K562 (cell line): ENCODE results near the gene UBASH3A. TPM values are rescaled to one million over a fixed set of nuclear protein-coding genes. Genes with fewer than 3 reads are reported as not detected.

Experiments
- ATAC-seq: fragments of 200-7000 bp; cut with Tn5 transposase; 3 replicates; pipeline ENCODE4 v1.9.1; 2020; ENCODE audit warnings: moderate library complexity
- BruUV-seq: library from RNA; stranded (reverse); fragments of 400-500 nt; replicated peaks from 2 replicates; lab custom pipeline; 2021; lab: Mats Ljungman, UMichigan
- CTCF ChIA-PET: fragments of 300-600 bp; formaldehyde crosslinking; extraction: SDS; loops from one replicate; lab custom pipeline; 2021; ENCODE audit warnings: low intra/inter-chr PET ratio; lab: Yijun Ruan, JAX
- POLR2A ChIA-PET: fragments of 300-600, 350-650 bp; sonication (Branson Sonifier 250); formaldehyde crosslinking; extraction: SDS; loops from one replicate; lab custom pipeline; 2021; ENCODE audit warnings: antibody characterized with exemption, inconsistent platforms; lab: Yijun Ruan, JAX
- DNase-seq, 4 experiments: peaks; one replicate each; pipeline versions ENCODE4 v3.0.0 to v3.0.0-alpha.2; 2011 to 2018; ENCODE audit warnings: low spot score in 3 of 4, mixed read lengths in 3 of 4; ENCODE audit errors: extremely low read depth in 1 of 4
- FAIRE-seq: peaks from 2 replicates; lab custom pipeline; 2011; peaks lifted over from hg19 to GRCh38; lab: Jason Lieb, UNC
- H2AFZ ChIP-seq: 2 replicates; pipeline ENCODE4 v1.6.0; 2011; ENCODE audit warnings: low read depth, low read length, control low read depth, inconsistent platforms
- H3K27ac ChIP-seq: fragments of 200-600 bp; 3 replicates; pipeline ENCODE4 v1.8.0; 2011; ENCODE audit warnings: low read depth, mild to moderate bottlenecking, control low read depth, inconsistent platforms, low read length, moderate library complexity, mixed read lengths; ENCODE audit errors: extremely low read depth
- H3K27me3 ChIP-seq, 2 experiments: fragments of 300-600 bp in 1 of 2; 2 replicates in 1 of 2; 3 replicates in 1 of 2; pipeline versions ENCODE4 v1.6.0 to v1.8.0; 2011; ENCODE audit warnings: inconsistent platforms in 2 of 2, low read length in 2 of 2, mild to moderate bottlenecking in 1 of 2, mixed read lengths in 1 of 2, moderate library complexity in 1 of 2; ENCODE audit not compliant: control insufficient read depth in 2 of 2, insufficient read depth in 2 of 2
- H3K36me3 ChIP-seq: fragments of 300-600 bp; 3 replicates; pipeline ENCODE4 v1.8.0; 2011; ENCODE audit warnings: mild to moderate bottlenecking, low read length, inconsistent platforms; ENCODE audit not compliant: control insufficient read depth, insufficient read depth
- H3K4me1 ChIP-seq, 2 experiments: fragments of 200-600 bp in 1 of 2; replicated peaks in 1 of 2; 2 replicates in 1 of 2; 3 replicates in 1 of 2; pipeline versions ENCODE4 v1.5.1 to v1.8.0; 2011; ENCODE audit warnings: inconsistent platforms in 2 of 2, low read length in 2 of 2, mild to moderate bottlenecking in 1 of 2, mixed read lengths in 1 of 2, moderate library complexity in 1 of 2; ENCODE audit not compliant: control insufficient read depth in 2 of 2, insufficient read depth in 2 of 2
- H3K4me2 ChIP-seq: 2 replicates; pipeline ENCODE4 v1.6.1; 2011; ENCODE audit warnings: low read length, control low read depth, inconsistent platforms, mixed read lengths; ENCODE audit not compliant: insufficient read depth
- H3K4me3 ChIP-seq: fragments of 200-600 bp; sonication (generic), shearing (Covaris generic); 2 replicates; pipeline ENCODE4 v1.5.1; 2016; ENCODE audit warnings: control low read depth, inconsistent platforms
- H3K79me2 ChIP-seq: fragments of 200-600 bp; 3 replicates; pipeline ENCODE4 v1.8.0; 2011; ENCODE audit warnings: low read length, inconsistent platforms; ENCODE audit not compliant: control insufficient read depth, insufficient read depth
- H3K9ac ChIP-seq, 2 experiments: 2 replicates each; pipeline versions ENCODE4 v1.6.0 to v1.6.1; 2011; ENCODE audit warnings: low read depth in 2 of 2, low read length in 2 of 2, control low read depth in 1 of 2, inconsistent platforms in 1 of 2, mild to moderate bottlenecking in 1 of 2, mixed read lengths in 1 of 2; ENCODE audit not compliant: insufficient read depth in 1 of 2
- H3K9me1 ChIP-seq: one replicate; pipeline ENCODE4 v1.6.0; 2011; ENCODE audit warnings: inconsistent platforms, mild to moderate bottlenecking, low read length, moderate library complexity; ENCODE audit not compliant: control insufficient read depth, insufficient read depth
- H3K9me3 ChIP-seq: replicated peaks from 2 replicates; pipeline ENCODE4 v1.5.1; 2011; ENCODE audit warnings: low read depth, low read length, inconsistent platforms; ENCODE audit not compliant: control insufficient read depth, insufficient read depth
- H4K20me1 ChIP-seq: replicated peaks from 2 replicates; pipeline ENCODE4 v1.6.1; 2011; ENCODE audit warnings: low read length, inconsistent platforms, mixed read lengths; ENCODE audit not compliant: control insufficient read depth, insufficient read depth
- ELF2 ChIP-seq: fragments of 250-450 bp; sonication (Bioruptor Pico); IDR thresholded peaks from 2 replicates; pipeline ENCODE4 v1.5.0; 2021; ENCODE audit warnings: mild to moderate bottlenecking
- JUN ChIP-seq, 2 experiments: sonication (generic) in 1 of 2; formaldehyde crosslinking in 1 of 2; IDR thresholded peaks; 2 replicates each; pipeline versions ENCODE4 v1.6.1 to v1.8.0; 2012 to 2022; ENCODE audit warnings: borderline replicate concordance in 2 of 2, mild to moderate bottlenecking in 2 of 2, improper control_type of control experiment in 1 of 2, low read depth in 1 of 2, low read length in 1 of 2, missing genetic modification reagents in 1 of 2
- JUND ChIP-seq, 2 experiments: IDR thresholded peaks; 2 replicates in 1 of 2; 3 replicates in 1 of 2; pipeline ENCODE4 v1.6.1; 2011; ENCODE audit warnings: borderline replicate concordance in 2 of 2, low read depth in 2 of 2, low read length in 2 of 2, improper control_type of control experiment in 1 of 2, missing biosample characterization in 1 of 2, missing genetic modification characterization in 1 of 2, missing genetic modification reagents in 1 of 2
- RFX1 ChIP-seq: fragments of 450-650 bp; IDR thresholded peaks from 2 replicates; pipeline ENCODE4 v1.6.1; 2016; ENCODE audit warnings: mild to moderate bottlenecking, moderate library complexity
- RUNX1 ChIP-seq: sonication (generic); IDR thresholded peaks from 2 replicates; pipeline ENCODE4 v1.6.1; 2016; ENCODE audit warnings: antibody characterized with exemption, low read depth
- SMAD1 ChIP-seq: fragments of 150-350 bp; IDR thresholded peaks from 2 replicates; pipeline ENCODE4 v1.6.1; 2014; ENCODE audit warnings: low read length, low read depth; ENCODE audit not compliant: partially characterized antibody
- SNIP1 ChIP-seq: fragments of 450-650 bp; IDR thresholded peaks from 2 replicates; pipeline ENCODE4 v1.7.1; 2017; ENCODE audit warnings: low read depth, mild to moderate bottlenecking
- THAP12 ChIP-seq: fragments of 250-450 bp; sonication (Bioruptor Pico); IDR thresholded peaks from 2 replicates; pipeline ENCODE4 v1.9.0; 2021; ENCODE audit warnings: mild to moderate bottlenecking, inconsistent platforms
- THRA ChIP-seq: fragments of 450-650 bp; IDR thresholded peaks from 2 replicates; pipeline ENCODE4 v1.6.1; 2017; ENCODE audit warnings: mild to moderate bottlenecking, moderate library complexity
- ZNF277 ChIP-seq: fragments of 250-450 bp; sonication (Bioruptor Pico); IDR thresholded peaks from 2 replicates; pipeline ENCODE4 v1.8.0; 2022; ENCODE audit warnings: inconsistent platforms, mild to moderate bottlenecking, moderate library complexity, borderline replicate concordance
- WGBS: fragments of 100-300 bp; shearing (Covaris generic); methylation state at CpG from one replicate; pipeline ENCODE4 v1.1.6; 2016; ENCODE audit warnings: low coverage, mixed read lengths; ENCODE audit not compliant: insufficient coverage; ENCODE audit errors: missing lambda C conversion rate; 5-methylcytosine and 5-hydroxymethylcytosine counted together
- in situ Hi-C: fragments of 300-500 bp; cut with MboI; formaldehyde crosslinking; loops from 4 replicates; pipeline ENCODE4 v1.15.0; 2018; ENCODE audit warnings: inconsistent platforms, mixed read lengths
- intact Hi-C: fragments of 100-400 bp; cut with micrococcal nuclease; formaldehyde crosslinking; loops from 2 replicates; pipeline ENCODE4 v1.14.2; 2022
- polyA plus RNA-seq, 8 experiments: library from polyadenylated mRNA; depleted of rRNA in 4 of 8; stranded (reverse) in 5 of 8; unstranded in 3 of 8; fragments of >200 nt; fragmentation: Nextera tagmentation in 2 of 8; fragmentation: Illumina TruSeq in 1 of 8; extraction: Ambion mirVana in 2 of 8; extraction: Trizol in 1 of 8; gene quantifications; 2 replicates each; pipeline versions ENCODE4 v1.2.1 to v1.2.3, GENCODE V29; 2011 to 2014; ENCODE audit warnings: inconsistent platforms in 1 of 8, missing spikeins in 1 of 8
- total RNA-seq, 7 experiments: library from RNA; depleted of rRNA in 6 of 7; stranded (reverse); fragments of >200 nt in 6 of 7; fragmentation: Illumina TruSeq in 2 of 7; extraction: Trizol in 2 of 7; gene quantifications; 2 replicates each; pipeline versions ENCODE4 v1.2.1 to v1.2.3, GENCODE V29; 2011 to 2021; ENCODE audit warnings: low replicate concordance in 1 of 7

The UBASH3A gene
- total and polyA plus RNA-seq, 9 of the 15 experiments (the other 6 are each of a cell fraction or from before 2014, with no cell fraction given) = 0.23 to 1.8 (median 1.1) TPM

- TF ChIP-seq THRA (no peak), JUND (IDR thresholded peaks at IDR 0.05; ENCODE audit: borderline replicate concordance, low read depth, low read length) (no peak), JUND (tag; IDR thresholded peaks at IDR 0.05; ENCODE audit: borderline replicate concordance, low read depth, low read length) (no peak)
- TF ChIP-seq, all 486 proteins: peak for 0
Observed at GRCh38 chr21:42374457-42374856, 29.2 kb upstream of the UBASH3A start (continued).

- WGBS = 41% methylated on average over 13 of the region's 23 CpGs
- H3K9me3 ChIP-seq = no peaks in the 10 kb centered on the region
- no peaks in the 10 kb centered on the region for H3K36me3 ChIP-seq
- intact Hi-C loops = no loop called here
- ChIA-PET POLR2A (interaction anchor here (0.7 kb wide), 1 partner anchor 34 kb away, joined by 3 read pairs; no protein-coding TSS in a partner anchor), CTCF (no interaction called here)
- H2AFZ ChIP-seq = no peak overlapping the region
- H3K79me2 ChIP-seq = no peaks in the 10 kb centered on the region
- no peak for ATAC-seq
- no peak overlapping the region for H3K4me3 ChIP-seq
- H3K4me1 ChIP-seq = peaks cover 9 to 30% of the 10 kb centered on the region in 2 experiments; a peak in 4 of 5 replicates
- peaks cover 11% of the 10 kb centered on the region; the same call in 1 of the 2 replicates for H4K20me1 ChIP-seq
- H3K27me3 ChIP-seq = peaks cover 21 to 69% of the 10 kb centered on the region in 2 experiments; a peak in 4 of 5 replicates
- no TSS peak for BruUV-seq
- H3K4me2 ChIP-seq = no peak overlapping the region
- H3K9me1 ChIP-seq = no peaks in the 10 kb centered on the region
- in situ Hi-C loops = loop anchor here (5.0 kb wide), 1 partner anchor 72 kb away; no protein-coding TSS in a partner anchor
- no peak for DNase-seq
- FAIRE-seq = no peak
- no peak overlapping the region for H3K27ac ChIP-seq
- no peak overlapping the region; a peak in 1 of 4 replicates for H3K9ac ChIP-seq
- TF ChIP-seq JUN (IDR thresholded peaks at IDR 0.05; ENCODE audit: borderline replicate concordance, low read depth, low read length) (no peak), JUN (CRISPR knock-in tag; IDR thresholded peaks at IDR 0.05; ENCODE audit: borderline replicate concordance) (no peak), SMAD1 (no peak), RFX1 (no peak), ELF2 (CRISPR knock-in tag) (no peak), THAP12 (CRISPR knock-in tag) (no peak), ZNF277 (CRISPR knock-in tag) (no peak), RUNX1 (no peak), SNIP1 (no peak)
Observed at GRCh38 chr21:42374864-42375499, 28.7 kb upstream of the UBASH3A start.
